ENCODE results near the gene IGFBP3. TPM values are rescaled to one million over a fixed set of nuclear protein-coding genes. Genes with fewer than 3 reads are reported as not detected.

The IGFBP3 gene
- 287 and 1,278 TPM in 2 replicates for total RNA-seq (ENCODE audit: low replicate concordance)

GRCh38 chr7:45920502-45921380 is at the start of gene IGFBP3:
TSS of gene IGFBP3 (minus strand) at chr7:45921272. CDS start at chr7:45921140, 132 bp downstream.
- peak within 1 kb of the TSS; percentile 72 for H3K4me3 ChIP-seq (ENCODE audit: low read depth, low read length)
- DNase-seq (ENCODE audit: low read depth), result peak; percentile 57
- TF ChIP-seq CTCF (IDR thresholded peaks at IDR 0.05; ENCODE audit: insufficient read depth, low read length), result no peak

- no peak for TF ChIP-seq CTCF (IDR thresholded peaks at IDR 0.05; ENCODE audit: insufficient read depth, low read length)
- no peak overlapping the region for H3K4me3 ChIP-seq (ENCODE audit: low read depth, low read length)
- no peak for DNase-seq (ENCODE audit: low read depth)
Observed at GRCh38 chr7:45970454-45970853, 49.4 kb upstream of the IGFBP3 start.

GRCh38 chr7:45969940-45970339 is 48.9 kb upstream of the IGFBP3 start:
- DNase-seq (ENCODE audit: low read depth), result no peak
- TF ChIP-seq CTCF (IDR thresholded peaks at IDR 0.05; ENCODE audit: insufficient read depth, low read length), result no peak

GRCh38 chr7:45968856-45969541 is 47.9 kb upstream of the IGFBP3 start:
- DNase-seq (ENCODE audit: low read depth), result no peak
- no peak for TF ChIP-seq CTCF (IDR thresholded peaks at IDR 0.05; ENCODE audit: insufficient read depth, low read length)
- no peak overlapping the region for H3K4me3 ChIP-seq (ENCODE audit: low read depth, low read length)

More at GRCh38 chr7:45969940-45970339, 48.9 kb upstream of the IGFBP3 start:
- no peak overlapping the region for H3K4me3 ChIP-seq (ENCODE audit: low read depth, low read length)

- no peak for TF ChIP-seq CTCF (IDR thresholded peaks at IDR 0.05; ENCODE audit: insufficient read depth, low read length)
- no peak overlapping the region for H3K4me3 ChIP-seq (ENCODE audit: low read depth, low read length)
Observed at GRCh38 chr7:45968312-45968711, 47.2 kb upstream of the IGFBP3 start.

GRCh38 chr7:45967591-45968157 is 46.6 kb upstream of the IGFBP3 start:
- no peak for TF ChIP-seq CTCF (IDR thresholded peaks at IDR 0.05; ENCODE audit: insufficient read depth, low read length)
- no peak for DNase-seq (ENCODE audit: low read depth)

More at GRCh38 chr7:45968312-45968711, 47.2 kb upstream of the IGFBP3 start:
- DNase-seq (ENCODE audit: low read depth), result no peak

More at GRCh38 chr7:45967591-45968157, 46.6 kb upstream of the IGFBP3 start:
- no peak overlapping the region for H3K4me3 ChIP-seq (ENCODE audit: low read depth, low read length)
